NCI-H2227 (cell line): Measurements from ENCODE around the gene RPL7A.
"Not testable (repeated sequence)": the region's sequence is repeated elsewhere in the genome, so short reads cannot be mapped to it uniquely, and the experiment has no call there.

Source experiments
- DNase-seq: peaks from one replicate; lab custom pipeline; 2025; ENCODE audit not compliant: unreplicated experiment; lab: John Stamatoyannopoulos, UW

Gene RPL7A

DNA sequence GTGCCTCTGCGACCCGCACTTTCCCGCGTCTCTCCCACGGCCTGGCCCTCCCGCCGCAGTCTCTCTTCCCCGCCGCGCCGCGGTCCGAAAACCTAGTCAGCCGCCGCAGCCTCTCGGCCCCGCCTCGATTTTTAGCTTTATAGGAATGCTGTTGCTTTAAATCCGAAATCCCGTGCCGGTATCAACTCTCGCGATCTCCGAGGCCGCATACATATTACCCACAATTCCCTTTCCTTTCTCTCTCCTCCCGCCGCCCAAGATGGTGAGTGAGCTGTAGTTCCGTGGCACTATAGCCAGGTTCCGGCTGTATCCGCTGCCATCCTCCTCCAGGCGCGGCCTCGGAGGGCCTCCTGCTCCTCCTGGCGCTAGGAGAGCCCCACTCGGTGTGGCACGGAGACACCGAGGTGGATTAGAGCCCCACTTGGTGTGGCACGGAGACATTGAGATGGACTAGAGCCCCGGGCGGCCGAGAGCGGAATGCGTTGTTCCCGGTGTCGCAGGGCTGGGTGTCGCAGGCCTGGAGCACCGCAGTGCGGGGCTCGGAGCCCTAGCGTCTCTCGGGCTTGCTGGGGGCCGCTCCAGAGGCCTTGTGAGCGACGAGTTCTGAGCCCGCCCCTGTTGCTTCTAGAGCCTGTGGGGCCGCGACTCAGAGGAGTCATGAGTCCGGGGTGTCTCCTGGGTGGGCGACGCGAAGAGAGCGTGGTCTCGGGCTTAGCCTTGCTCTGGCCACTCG lies at the start of gene RPL7A, which contains the start of gene MED22:
RPL7A (plus strand) TSS at position 234 of the 733 bp plus-strand sequence; CDS start at position 260, 26 bp downstream.
MED22 (minus strand) TSS at position 147 of the 733 bp plus-strand sequence. CDS start 1,469 bp downstream, outside the sequence.
- peak; percentile 94 for DNase-seq

- not testable (repeated sequence) for DNase-seq
Observed at GRCh38 chr9:133299996-133300395, 48.0 kb upstream of the RPL7A start.

DNA sequence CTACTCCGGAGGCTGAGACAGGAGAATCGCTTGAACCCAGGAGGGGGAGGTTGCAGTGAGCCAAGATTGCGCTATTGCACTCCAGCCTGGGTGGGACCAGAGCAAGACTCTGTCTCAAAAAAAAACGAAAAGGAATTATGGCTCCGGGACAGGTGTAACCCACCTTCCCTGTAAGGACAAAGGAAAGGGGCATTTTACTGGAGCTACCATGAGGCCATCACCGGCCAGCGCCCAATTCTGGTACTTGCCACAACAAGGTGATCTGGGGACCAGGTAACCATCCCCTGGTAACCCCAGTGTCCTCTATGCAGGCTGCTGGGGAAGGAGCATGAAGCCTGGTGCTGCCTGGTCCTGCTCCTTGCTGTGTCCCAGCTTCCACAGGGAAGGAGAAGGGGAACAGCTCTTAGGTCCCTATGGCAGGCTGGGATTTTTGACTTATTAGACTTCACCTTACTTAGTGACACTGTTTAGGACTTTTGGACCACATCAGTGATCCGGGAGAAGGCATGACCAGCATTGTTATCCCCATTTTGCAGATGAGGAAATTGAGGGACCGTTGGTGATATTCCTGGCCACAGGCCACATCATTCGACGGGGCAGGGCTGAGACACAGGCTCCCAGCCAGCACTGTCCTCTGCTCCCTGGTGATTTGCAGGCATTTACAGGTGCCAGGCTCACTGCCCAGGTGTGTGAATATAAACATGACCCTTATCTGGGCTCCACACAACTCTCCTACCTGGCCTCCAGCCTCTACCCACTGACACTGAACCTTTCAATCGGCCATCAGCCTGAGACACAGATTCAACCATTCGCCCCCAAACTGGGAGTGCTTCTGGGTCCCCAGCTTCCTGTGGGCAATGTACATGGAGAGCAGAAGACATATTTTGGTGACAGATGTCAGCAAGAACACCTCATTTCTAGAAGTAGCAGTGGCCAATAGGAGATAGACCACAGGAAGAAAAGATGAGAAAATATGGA lies 46.5 kb upstream of the RPL7A start:
- DNase-seq = no peak

- no peak for DNase-seq
Observed at GRCh38 chr9:133303266-133304157, 44.5 kb upstream of the RPL7A start.

- DNase-seq = no peak
Observed at GRCh38 chr9:133304158-133304470, 43.9 kb upstream of the RPL7A start.

DNA sequence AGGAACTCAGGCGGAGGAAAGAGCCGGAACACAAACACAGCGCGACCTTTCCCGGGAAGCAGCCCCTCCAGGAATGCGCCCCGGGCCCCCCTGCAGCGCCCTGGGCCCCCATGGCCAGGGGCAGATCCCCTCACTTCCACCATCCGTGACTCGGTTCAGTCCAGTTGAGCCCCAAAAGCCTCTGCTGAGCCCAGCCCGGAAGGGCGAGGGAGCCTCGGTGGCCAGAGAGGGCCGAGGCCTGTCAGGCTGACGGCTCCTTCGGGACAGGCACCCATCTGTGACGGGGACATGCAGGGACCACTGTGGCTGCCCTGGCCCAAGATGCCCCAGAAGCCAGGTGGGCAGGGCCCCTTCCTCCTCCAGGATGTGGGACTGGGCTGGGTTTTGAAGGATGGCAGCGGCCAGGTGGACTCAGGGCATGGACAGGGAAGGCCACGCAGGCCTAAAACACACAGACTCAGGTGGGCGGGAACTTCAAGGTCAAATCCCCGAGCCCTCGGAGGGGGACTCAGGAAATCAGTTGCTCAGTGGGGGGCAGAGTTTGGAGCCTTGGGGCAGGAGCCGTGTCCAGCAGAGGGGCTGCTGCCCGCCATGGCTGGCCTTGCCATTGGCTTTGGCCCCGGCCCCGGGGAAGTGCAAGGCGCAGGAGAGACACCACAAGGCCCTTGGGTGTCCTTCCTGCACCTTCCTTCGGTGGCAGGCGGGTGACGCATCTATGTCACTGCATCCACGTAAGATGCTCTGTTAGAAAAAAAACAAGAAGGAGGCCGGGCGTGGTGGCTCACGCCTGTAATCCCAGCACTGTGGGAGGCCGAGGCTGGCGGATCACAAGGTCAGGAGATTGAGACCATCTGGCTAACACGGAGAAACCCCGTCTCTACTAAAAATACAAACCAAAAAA lies 43.3 kb upstream of the RPL7A start:
- DNase-seq = no peak

DNA sequence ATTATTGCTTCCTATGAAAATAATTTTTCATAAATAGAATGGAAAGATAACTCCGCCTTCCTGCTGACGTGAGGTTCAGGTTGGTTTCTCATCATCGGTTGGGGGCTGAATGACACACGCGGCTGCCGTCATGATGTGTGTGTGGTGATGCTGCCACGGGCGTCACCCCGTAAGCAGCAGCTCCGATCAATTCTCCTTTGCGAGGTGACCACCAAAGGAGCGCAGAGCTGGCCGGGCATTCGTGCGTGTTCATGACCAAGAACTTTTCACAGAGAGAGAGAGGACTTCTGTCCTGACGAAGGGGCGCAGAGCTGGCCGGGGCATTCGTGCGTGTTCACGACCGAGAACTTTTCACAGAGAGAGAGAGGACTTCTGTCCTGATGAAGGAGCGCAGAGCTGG lies 42.3 kb upstream of the RPL7A start:
- DNase-seq = no peak

GRCh38 chr9:133306242-133307204 lies 41.5 kb upstream of the RPL7A start:
- no peak for DNase-seq

DNA sequence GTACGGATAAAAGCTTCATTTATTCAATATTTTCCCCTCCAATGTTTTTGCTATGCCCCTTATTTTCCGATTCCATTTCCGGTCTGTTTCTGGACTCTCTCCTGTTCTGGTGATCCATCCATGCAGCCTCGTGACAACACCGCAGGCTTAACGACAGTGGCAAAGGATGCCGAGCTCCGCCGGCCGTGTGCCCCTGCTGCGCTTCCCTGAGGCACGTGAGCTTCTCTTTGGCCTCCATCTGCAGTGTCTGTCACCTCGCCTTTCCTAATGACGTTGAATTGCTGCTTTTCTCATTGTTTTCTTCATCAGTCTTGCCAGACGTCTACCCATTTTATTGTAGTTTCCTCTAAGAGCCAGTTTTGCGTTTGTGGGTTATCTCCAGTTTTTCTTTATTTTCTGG lies 40.7 kb upstream of the RPL7A start:
- no peak for DNase-seq

DNA sequence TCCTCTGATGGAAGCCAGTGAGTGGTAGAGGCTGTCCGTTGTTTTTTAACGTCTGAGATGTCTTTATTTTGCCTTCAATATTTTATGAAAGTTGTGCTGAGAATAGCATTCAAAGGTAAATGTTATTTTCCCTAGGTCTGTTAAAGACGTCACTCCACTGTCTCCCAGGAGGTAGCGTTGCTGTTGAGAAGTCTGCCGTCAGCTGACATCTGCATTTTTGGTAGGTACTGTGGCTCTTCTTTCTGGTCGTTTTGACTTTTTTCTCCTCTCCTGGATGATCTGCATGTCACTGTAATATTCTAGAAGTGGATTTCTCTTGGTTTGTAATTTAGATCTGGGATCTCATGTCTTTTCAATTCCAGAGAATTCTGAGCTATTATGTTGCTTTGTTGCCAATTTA lies 38.4 kb upstream of the RPL7A start:
- DNase-seq = no peak

DNA sequence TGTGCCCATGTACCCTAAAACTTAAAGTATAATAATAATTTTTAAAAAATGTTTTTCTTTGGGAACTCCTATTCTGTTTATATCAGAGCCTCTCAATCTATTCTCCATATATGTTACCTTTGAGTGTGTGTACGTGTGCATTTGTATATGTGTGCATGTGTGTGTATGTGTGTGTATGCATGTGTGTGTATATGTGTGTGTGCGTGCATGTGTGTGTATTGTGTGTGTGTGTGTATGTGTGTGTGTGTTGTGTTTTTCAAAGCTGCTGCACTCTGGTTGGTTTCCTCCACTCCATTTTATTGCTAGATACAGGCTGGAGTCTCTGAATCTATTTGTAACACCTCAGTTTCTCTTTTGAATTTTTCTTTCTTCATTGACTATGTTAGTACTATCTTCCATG lies 32.0 kb upstream of the RPL7A start:
- DNase-seq = no peak

DNA sequence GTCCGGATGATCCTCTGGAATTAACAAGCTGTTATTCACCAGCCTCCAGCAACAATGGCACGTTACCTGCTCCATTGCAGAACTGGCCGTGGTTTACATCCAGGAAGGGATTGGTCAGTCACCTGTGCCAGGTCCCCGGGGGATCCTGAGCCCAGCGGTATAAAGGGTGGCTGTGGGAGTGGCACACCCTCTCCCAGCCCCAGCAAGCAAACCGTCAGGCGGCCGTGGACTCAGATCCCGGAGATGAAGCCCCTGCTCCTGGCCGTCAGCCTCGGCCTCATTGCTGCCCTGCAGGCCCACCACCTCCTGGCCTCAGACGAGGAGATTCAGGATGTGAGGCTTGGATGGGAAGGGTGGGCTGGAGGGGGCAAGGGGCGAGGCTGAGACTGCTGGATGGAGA lies 30.5 kb upstream of the RPL7A start:
- not testable (repeated sequence) for DNase-seq

DNA sequence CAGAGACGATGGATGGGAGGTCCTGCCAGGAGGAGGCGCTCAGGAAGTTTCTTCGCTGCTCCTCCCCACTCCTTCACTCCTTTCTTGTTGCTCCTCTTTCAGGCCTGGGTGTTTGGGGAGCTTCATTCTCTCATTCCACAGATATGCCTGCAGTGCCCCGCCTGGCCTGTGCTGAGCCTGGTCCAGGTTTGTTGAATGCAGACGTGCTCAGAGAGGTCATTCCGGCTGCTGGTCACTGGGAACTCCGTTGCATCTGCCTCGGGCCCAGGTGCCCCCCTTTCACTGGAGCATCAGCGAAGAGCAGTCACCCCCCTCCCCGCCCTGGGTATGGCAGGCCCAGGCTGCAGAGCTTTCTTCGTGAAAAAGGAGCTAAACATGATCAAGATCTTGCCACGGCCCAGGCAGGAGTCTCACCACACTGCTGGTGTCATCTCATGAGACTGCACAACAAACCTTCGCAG lies 27.6 kb upstream of the RPL7A start:
- no peak for DNase-seq

- no peak for DNase-seq
Observed at GRCh38 chr9:133321411-133321935, 26.5 kb upstream of the RPL7A start.

GRCh38 chr9:133322701-133323100 lies 25.3 kb upstream of the RPL7A start:
- DNase-seq = no peak

- no peak for DNase-seq
Observed at GRCh38 chr9:133323211-133323610, 24.8 kb upstream of the RPL7A start.

- no peak for DNase-seq
Observed at GRCh38 chr9:133323991-133324703, 23.9 kb upstream of the RPL7A start.

GRCh38 chr9:133327021-133327420 lies 21.0 kb upstream of the RPL7A start:
- not testable (repeated sequence) for DNase-seq
